GM12875 (cell line): Measurements from ENCODE around the gene C16orf74.

Experiments used
- H3K4me3 ChIP-seq: one replicate; pipeline ENCODE4 v1.5.1; 2011; ENCODE audit warnings: low read depth, low read length, control low read depth
- CTCF ChIP-seq: IDR thresholded peaks from 2 replicates; pipeline ENCODE4 v1.5.1; 2011; ENCODE audit warnings: low read depth, mild to moderate bottlenecking, control low read depth, inconsistent platforms, low read length, moderate library complexity, borderline replicate concordance; ENCODE audit not compliant: insufficient read depth

C16orf74 gene

GRCh38 chr16:85734311-85735017, 16.4 kb downstream of the C16orf74 start:
- TF ChIP-seq CTCF, result no peak

GRCh38 chr16:85733839-85734170, 17.1 kb downstream of the C16orf74 start:
- no peak for TF ChIP-seq CTCF
- H3K4me3 ChIP-seq, result no peak overlapping the region

More at GRCh38 chr16:85734311-85735017, 16.4 kb downstream of the C16orf74 start:
- no peak overlapping the region for H3K4me3 ChIP-seq

DNA sequence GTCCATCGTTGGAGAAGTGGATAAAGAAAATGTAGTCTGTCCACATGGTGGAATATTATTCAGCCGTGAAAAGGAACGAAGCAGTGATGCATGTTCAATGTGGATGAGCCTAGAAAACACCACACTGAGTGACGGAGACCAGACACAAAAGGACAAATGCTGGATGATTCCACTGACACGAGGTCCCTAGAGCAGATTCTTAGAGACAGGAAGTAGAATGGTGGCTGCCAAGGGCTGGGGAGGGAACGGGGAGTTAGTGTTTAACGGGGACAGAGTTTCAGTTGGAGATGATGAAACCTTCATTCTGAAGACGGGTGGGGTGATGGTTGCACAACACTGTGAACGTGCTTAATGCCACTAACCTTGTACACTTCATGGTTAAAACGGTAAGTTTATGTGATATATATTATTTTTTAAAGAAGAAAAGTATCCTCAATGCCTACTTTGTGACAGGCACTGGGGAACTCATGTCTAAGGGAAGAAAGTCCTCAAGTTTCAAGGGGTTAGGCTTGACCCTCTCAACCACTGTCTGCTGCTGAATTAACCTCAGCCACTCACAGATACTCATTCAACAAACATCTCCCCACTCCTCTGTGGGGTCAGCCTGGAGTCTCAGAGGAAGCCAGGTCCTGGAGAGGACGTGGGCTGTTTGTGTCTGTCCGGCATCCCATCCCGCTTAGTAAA, 17.6 kb downstream of the C16orf74 start:
- no peak for TF ChIP-seq CTCF
- H3K4me3 ChIP-seq, result no peak overlapping the region

GRCh38 chr16:85731179-85731578, 19.7 kb downstream of the C16orf74 start:
- no peak for TF ChIP-seq CTCF
- no peak overlapping the region for H3K4me3 ChIP-seq

GRCh38 chr16:85730186-85730465, 20.8 kb downstream of the C16orf74 start:
- H3K4me3 ChIP-seq, result no peak overlapping the region
- TF ChIP-seq CTCF, result no peak

- H3K4me3 ChIP-seq, result no peak overlapping the region
- no peak for TF ChIP-seq CTCF
Observed at GRCh38 chr16:85729452-85730185, 21.3 kb downstream of the C16orf74 start.

DNA sequence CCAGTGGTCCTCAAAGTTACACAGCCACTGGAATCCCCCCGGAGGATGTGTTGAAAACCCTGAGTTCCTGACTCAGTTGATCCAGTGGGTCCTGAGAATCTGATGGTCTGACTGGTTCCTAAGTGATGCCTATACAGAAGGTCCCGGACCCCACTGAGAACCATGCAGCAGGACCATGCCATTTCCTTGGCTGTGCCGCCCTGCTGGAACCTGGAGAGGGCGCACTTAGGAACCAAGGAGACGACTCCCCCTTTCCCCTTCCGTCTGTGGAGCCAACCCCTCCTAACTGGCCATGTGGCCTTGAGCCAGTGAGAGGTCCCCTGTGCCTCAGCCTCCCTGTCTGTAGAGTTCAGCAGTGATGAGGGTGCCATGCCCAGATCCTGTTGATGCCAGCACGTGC, 22.0 kb downstream of the C16orf74 start:
- no peak overlapping the region for H3K4me3 ChIP-seq
- peak; percentile 45; the same call in 1 of the 2 replicates for TF ChIP-seq CTCF
